Prostate gland (tissue), 2 donors: ENCODE data around the gene SLC22A3.

Experiments
- POLR2A ChIP-seq: fragments of 450-650 bp; IDR thresholded peaks from one replicate; pipeline ENCODE4 v1.6.1; 2016; ENCODE audit warnings: antibody characterized with exemption, mild to moderate bottlenecking
- POLR2AphosphoS5 ChIP-seq: sonication (generic); formaldehyde crosslinking; IDR thresholded peaks from one replicate; pipeline ENCODE4 v1.6.1; 2017; ENCODE audit warnings: antibody characterized with exemption
- TF ChIP-seq, protein P1 (sequence below), 4 experiments: fragments of 200-600 bp in 2 of 4; fragments of 450-650 bp in 2 of 4; sonication (generic) in 2 of 4; IDR thresholded peaks; 1 replicate in 3 of 4; 2 replicates in 1 of 4; pipeline ENCODE4 v1.5.1; 2016 to 2019; ENCODE audit warnings: antibody characterized with exemption in 4 of 4, mild to moderate bottlenecking in 2 of 4, moderate library complexity in 2 of 4

DNA sequence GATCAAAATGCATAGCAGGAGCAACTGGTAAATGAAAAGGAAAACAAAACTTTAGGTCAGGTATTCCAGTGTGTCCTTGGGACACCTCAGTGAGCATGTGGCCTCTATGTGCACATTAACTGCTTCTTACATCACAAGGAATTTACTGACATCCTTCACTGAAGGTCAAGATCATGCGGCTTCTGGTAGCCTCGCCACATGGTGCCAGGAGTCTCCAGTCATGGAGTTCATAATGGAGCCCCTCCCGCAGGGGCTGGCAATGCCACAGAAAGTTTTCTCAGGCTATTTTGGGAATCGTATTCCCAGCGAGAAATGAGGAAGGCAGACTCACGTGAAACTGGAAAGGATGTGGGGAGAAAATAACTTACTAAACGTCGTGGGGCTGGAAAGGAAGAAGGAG, 19.7 kb upstream of the SLC22A3 start:
- no peak for TF ChIP-seq POLR2A
- TF ChIP-seq, protein P1, sequence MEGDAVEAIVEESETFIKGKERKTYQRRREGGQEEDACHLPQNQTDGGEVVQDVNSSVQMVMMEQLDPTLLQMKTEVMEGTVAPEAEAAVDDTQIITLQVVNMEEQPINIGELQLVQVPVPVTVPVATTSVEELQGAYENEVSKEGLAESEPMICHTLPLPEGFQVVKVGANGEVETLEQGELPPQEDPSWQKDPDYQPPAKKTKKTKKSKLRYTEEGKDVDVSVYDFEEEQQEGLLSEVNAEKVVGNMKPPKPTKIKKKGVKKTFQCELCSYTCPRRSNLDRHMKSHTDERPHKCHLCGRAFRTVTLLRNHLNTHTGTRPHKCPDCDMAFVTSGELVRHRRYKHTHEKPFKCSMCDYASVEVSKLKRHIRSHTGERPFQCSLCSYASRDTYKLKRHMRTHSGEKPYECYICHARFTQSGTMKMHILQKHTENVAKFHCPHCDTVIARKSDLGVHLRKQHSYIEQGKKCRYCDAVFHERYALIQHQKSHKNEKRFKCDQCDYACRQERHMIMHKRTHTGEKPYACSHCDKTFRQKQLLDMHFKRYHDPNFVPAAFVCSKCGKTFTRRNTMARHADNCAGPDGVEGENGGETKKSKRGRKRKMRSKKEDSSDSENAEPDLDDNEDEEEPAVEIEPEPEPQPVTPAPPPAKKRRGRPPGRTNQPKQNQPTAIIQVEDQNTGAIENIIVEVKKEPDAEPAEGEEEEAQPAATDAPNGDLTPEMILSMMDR (IDR thresholded peaks at IDR 0.05) = no peak
- TF ChIP-seq POLR2AphosphoS5 = no peak
